ENCODE measurements around the gene DIDO1.
"Not testable (repeated sequence)": the region's sequence is repeated elsewhere in the genome, so short reads cannot be mapped to it uniquely, and the experiment has no call there.

DIDO1 gene

GRCh38 chr20:62853304-62853703, 73.0 kb downstream of the DIDO1 start:
- H3K9ac ChIP-seq (ENCODE audit: low read depth, low read length); H3K27me3 ChIP-seq (ENCODE audit: insufficient read depth, low read length); H3K4me3 ChIP-seq (ENCODE audit: low read length); H3K9me3 ChIP-seq (ENCODE audit: insufficient read depth, low read depth, low read length); H3K4me1 ChIP-seq (ENCODE audit: insufficient read depth, low read length); H3K27ac ChIP-seq (ENCODE audit: low read depth, low read length): not testable (repeated sequence)
- peaks cover 61% of the 10 kb centered on the region for H3K36me3 ChIP-seq (ENCODE audit: insufficient read depth, low read length)
- WGBS = 87% methylated on average over 6 of the region's 6 CpGs

GRCh38 chr20:62852841-62853240, 73.5 kb downstream of the DIDO1 start:
- Histone ChIP-seq H3K27me3 (ENCODE audit: insufficient read depth, low read length) (no peaks in the 10 kb centered on the region), H3K4me1 (ENCODE audit: insufficient read depth, low read length) (no peaks in the 10 kb centered on the region), H3K4me3 (ENCODE audit: low read length) (no peak overlapping the region), H3K27ac (ENCODE audit: low read depth, low read length) (no peak overlapping the region), H3K36me3 (ENCODE audit: insufficient read depth, low read length) (peaks cover 58% of the 10 kb centered on the region), H3K9me3 (ENCODE audit: insufficient read depth, low read depth, low read length) (no peaks in the 10 kb centered on the region), H3K9ac (ENCODE audit: low read depth, low read length) (no peak overlapping the region)
- WGBS = 98% methylated on average over 12 of the region's 12 CpGs

- Histone ChIP-seq H3K9me3 (ENCODE audit: insufficient read depth, low read depth, low read length) (no peaks in the 10 kb centered on the region), H3K9ac (ENCODE audit: low read depth, low read length) (no peak overlapping the region), H3K36me3 (ENCODE audit: insufficient read depth, low read length) (peaks cover 52% of the 10 kb centered on the region), H3K27me3 (ENCODE audit: insufficient read depth, low read length) (no peaks in the 10 kb centered on the region), H3K4me3 (ENCODE audit: low read length) (no peak overlapping the region), H3K4me1 (ENCODE audit: insufficient read depth, low read length) (no peaks in the 10 kb centered on the region), H3K27ac (ENCODE audit: low read depth, low read length) (no peak overlapping the region)
- WGBS = 95% methylated on average over 8 of the region's 8 CpGs
Observed at GRCh38 chr20:62852196-62852595, 74.1 kb downstream of the DIDO1 start.

- 91% methylated on average over 22 of the region's 22 CpGs for WGBS
- peaks cover 50% of the 10 kb centered on the region for H3K36me3 ChIP-seq (ENCODE audit: insufficient read depth, low read length)
- no peaks in the 10 kb centered on the region for H3K27me3 ChIP-seq (ENCODE audit: insufficient read depth, low read length)
- no peak overlapping the region for H3K9ac ChIP-seq (ENCODE audit: low read depth, low read length)
- H3K27ac ChIP-seq (ENCODE audit: low read depth, low read length) = no peak overlapping the region
- no peak overlapping the region for H3K4me3 ChIP-seq (ENCODE audit: low read length)
- no peaks in the 10 kb centered on the region for H3K9me3 ChIP-seq (ENCODE audit: insufficient read depth, low read depth, low read length)
- H3K4me1 ChIP-seq (ENCODE audit: insufficient read depth, low read length) = no peaks in the 10 kb centered on the region
Observed at GRCh38 chr20:62850333-62850974, 75.9 kb downstream of the DIDO1 start.

- Histone ChIP-seq H3K4me1 (ENCODE audit: insufficient read depth, low read length) (no peaks in the 10 kb centered on the region), H3K36me3 (ENCODE audit: insufficient read depth, low read length) (peaks cover 50% of the 10 kb centered on the region), H3K9me3 (ENCODE audit: insufficient read depth, low read depth, low read length) (no peaks in the 10 kb centered on the region), H3K4me3 (ENCODE audit: low read length) (no peak overlapping the region), H3K27ac (ENCODE audit: low read depth, low read length) (no peak overlapping the region), H3K9ac (ENCODE audit: low read depth, low read length) (no peak overlapping the region), H3K27me3 (ENCODE audit: insufficient read depth, low read length) (no peaks in the 10 kb centered on the region)
Observed at GRCh38 chr20:62849431-62849830, 76.9 kb downstream of the DIDO1 start.

GRCh38 chr20:62848917-62849316, 77.4 kb downstream of the DIDO1 start:
- not testable (repeated sequence) for H3K4me1 ChIP-seq (ENCODE audit: insufficient read depth, low read length); H3K27me3 ChIP-seq (ENCODE audit: insufficient read depth, low read length); H3K27ac ChIP-seq (ENCODE audit: low read depth, low read length); H3K4me3 ChIP-seq (ENCODE audit: low read length); H3K9ac ChIP-seq (ENCODE audit: low read depth, low read length); H3K9me3 ChIP-seq (ENCODE audit: insufficient read depth, low read depth, low read length)
- 96% methylated on average over 7 of the region's 7 CpGs for WGBS
- H3K36me3 ChIP-seq (ENCODE audit: insufficient read depth, low read length) = peaks cover 45% of the 10 kb centered on the region

- Histone ChIP-seq H3K9ac (ENCODE audit: low read depth, low read length) (no peak overlapping the region), H3K36me3 (ENCODE audit: insufficient read depth, low read length) (peaks cover 25% of the 10 kb centered on the region), H3K4me1 (ENCODE audit: insufficient read depth, low read length) (no peaks in the 10 kb centered on the region), H3K27me3 (ENCODE audit: insufficient read depth, low read length) (no peaks in the 10 kb centered on the region), H3K27ac (ENCODE audit: low read depth, low read length) (no peak overlapping the region), H3K4me3 (ENCODE audit: low read length) (no peak overlapping the region), H3K9me3 (ENCODE audit: insufficient read depth, low read depth, low read length) (no peaks in the 10 kb centered on the region)
- WGBS = 94% methylated on average over 17 of the region's 19 CpGs
Observed at GRCh38 chr20:62846166-62846890, 80.0 kb downstream of the DIDO1 start.

GRCh38 chr20:62845416-62846160, 80.7 kb downstream of the DIDO1 start:
- Histone ChIP-seq H3K36me3 (ENCODE audit: insufficient read depth, low read length) (peaks cover 26% of the 10 kb centered on the region), H3K9ac (ENCODE audit: low read depth, low read length) (no peak overlapping the region), H3K27me3 (ENCODE audit: insufficient read depth, low read length) (no peaks in the 10 kb centered on the region), H3K27ac (ENCODE audit: low read depth, low read length) (no peak overlapping the region), H3K9me3 (ENCODE audit: insufficient read depth, low read depth, low read length) (no peaks in the 10 kb centered on the region), H3K4me1 (ENCODE audit: insufficient read depth, low read length) (no peaks in the 10 kb centered on the region), H3K4me3 (ENCODE audit: low read length) (no peak overlapping the region)
- WGBS = 95% methylated on average over 15 of the region's 16 CpGs

- H3K4me3 ChIP-seq (ENCODE audit: low read length) = no peak overlapping the region
- H3K9ac ChIP-seq (ENCODE audit: low read depth, low read length) = no peak overlapping the region
- no peaks in the 10 kb centered on the region for H3K27me3 ChIP-seq (ENCODE audit: insufficient read depth, low read length)
- peaks cover 26% of the 10 kb centered on the region for H3K36me3 ChIP-seq (ENCODE audit: insufficient read depth, low read length)
- no peaks in the 10 kb centered on the region for H3K9me3 ChIP-seq (ENCODE audit: insufficient read depth, low read depth, low read length)
- H3K27ac ChIP-seq (ENCODE audit: low read depth, low read length) = no peak overlapping the region
- 90% methylated on average over 7 of the region's 7 CpGs for WGBS
- no peaks in the 10 kb centered on the region for H3K4me1 ChIP-seq (ENCODE audit: insufficient read depth, low read length)
Observed at GRCh38 chr20:62844182-62844581, 82.1 kb downstream of the DIDO1 start.

- no peaks in the 10 kb centered on the region for H3K9me3 ChIP-seq (ENCODE audit: insufficient read depth, low read depth, low read length)
- H3K27ac ChIP-seq (ENCODE audit: low read depth, low read length) = no peak overlapping the region
- WGBS = 96% methylated on average over 10 of the region's 10 CpGs
- no peaks in the 10 kb centered on the region for H3K27me3 ChIP-seq (ENCODE audit: insufficient read depth, low read length)
- no peak overlapping the region for H3K4me3 ChIP-seq (ENCODE audit: low read length)
- H3K36me3 ChIP-seq (ENCODE audit: insufficient read depth, low read length) = peaks cover 24% of the 10 kb centered on the region
- no peaks in the 10 kb centered on the region for H3K4me1 ChIP-seq (ENCODE audit: insufficient read depth, low read length)
- H3K9ac ChIP-seq (ENCODE audit: low read depth, low read length) = no peak overlapping the region
Observed at GRCh38 chr20:62843656-62844055, 82.6 kb downstream of the DIDO1 start.

GRCh38 chr20:62841705-62842212, 84.5 kb downstream of the DIDO1 start:
- Histone ChIP-seq H3K9me3 (ENCODE audit: insufficient read depth, low read depth, low read length) (no peaks in the 10 kb centered on the region), H3K4me1 (ENCODE audit: insufficient read depth, low read length) (no peaks in the 10 kb centered on the region), H3K36me3 (ENCODE audit: insufficient read depth, low read length) (peaks cover 39% of the 10 kb centered on the region), H3K4me3 (ENCODE audit: low read length) (no peak overlapping the region), H3K9ac (ENCODE audit: low read depth, low read length) (no peak overlapping the region), H3K27me3 (ENCODE audit: insufficient read depth, low read length) (no peaks in the 10 kb centered on the region), H3K27ac (ENCODE audit: low read depth, low read length) (no peak overlapping the region)
- WGBS = 94% methylated on average over 15 of the region's 16 CpGs
